Loucy (cell line): ENCODE measurements around the gene UBE2D2.

Experiments
- H2AFZ ChIP-seq: fragments of 200-600 bp; sonication (generic); 2 replicates; pipeline ENCODE4 v1.6.0; 2016; ENCODE audit warnings: antibody characterized with exemption, mild to moderate bottlenecking, low read length, moderate library complexity
- H3F3A ChIP-seq: fragments of 200-600 bp; 2 replicates; pipeline ENCODE4 v1.6.0; 2016; ENCODE audit warnings: antibody characterized with exemption, low read depth, mild to moderate bottlenecking
- H3K27me3 ChIP-seq: fragments of 200-600 bp; sonication (generic); 2 replicates; pipeline ENCODE4 v1.6.1; 2014; ENCODE audit warnings: low read length, mild to moderate bottlenecking; ENCODE audit not compliant: insufficient read depth, poor library complexity, severe bottlenecking
- H3K36me3 ChIP-seq: fragments of 200-600 bp; sonication (generic); 2 replicates; pipeline ENCODE4 v1.6.1; 2016; ENCODE audit warnings: low read length; ENCODE audit not compliant: insufficient read depth
- H3K4me1 ChIP-seq: fragments of 200-600 bp; sonication (generic); 2 replicates; pipeline ENCODE4 v1.5.1; 2014; ENCODE audit warnings: low read length, mild to moderate bottlenecking; ENCODE audit not compliant: insufficient read depth, poor library complexity, severe bottlenecking
- H3K4me2 ChIP-seq: fragments of 200-600 bp; sonication (generic); 2 replicates; pipeline ENCODE4 v1.6.0; 2014; ENCODE audit warnings: antibody characterized with exemption, low read length, low read depth, mild to moderate bottlenecking; ENCODE audit not compliant: poor library complexity, severe bottlenecking
- H3K4me3 ChIP-seq: fragments of 200-600 bp; sonication (generic); 2 replicates; pipeline ENCODE4 v1.5.1; 2014; ENCODE audit warnings: low read length, mild to moderate bottlenecking, mixed read lengths; ENCODE audit not compliant: poor library complexity, severe bottlenecking
- H3K79me2 ChIP-seq: fragments of 200-600 bp; sonication (generic); 2 replicates; pipeline ENCODE4 v1.6.1; 2014; ENCODE audit warnings: low read length; ENCODE audit not compliant: insufficient read depth
- H3K9ac ChIP-seq: fragments of 200-600 bp; sonication (generic); 2 replicates; pipeline ENCODE4 v1.6.0; 2014; ENCODE audit warnings: mild to moderate bottlenecking, low read depth, low read length, moderate library complexity; ENCODE audit not compliant: poor library complexity, severe bottlenecking
- H3K9me2 ChIP-seq: fragments of 200-600 bp; sonication (generic); replicated peaks from 2 replicates; pipeline ENCODE4 v1.6.1; 2016; ENCODE audit warnings: low read depth, low read length, mixed read lengths
- H3K9me3 ChIP-seq: fragments of 200-600 bp; sonication (generic); 2 replicates; pipeline ENCODE4 v1.6.1; 2014; ENCODE audit warnings: mild to moderate bottlenecking, antibody characterized with exemption, low read length, low read depth; ENCODE audit not compliant: insufficient read depth
- H4K20me1 ChIP-seq: fragments of 200-600 bp; sonication (generic); 2 replicates; pipeline ENCODE4 v1.6.0; 2014; ENCODE audit warnings: antibody characterized with exemption, low read length, mild to moderate bottlenecking; ENCODE audit not compliant: insufficient read depth, poor library complexity, severe bottlenecking
- EZH2phosphoT487 ChIP-seq: fragments of 200-600 bp; IDR thresholded peaks from 2 replicates; pipeline ENCODE4 v1.6.1; 2018; ENCODE audit warnings: antibody characterized with exemption, mild to moderate bottlenecking, moderate library complexity, borderline replicate concordance
- TF ChIP-seq, protein P1 (sequence below): fragments of 200-600 bp; sonication (generic); conservative IDR thresholded peaks from 2 replicates; pipeline ENCODE4 v1.5.1; 2014; ENCODE audit warnings: mild to moderate bottlenecking, antibody characterized with exemption, low read length

The UBE2D2 gene

DNA sequence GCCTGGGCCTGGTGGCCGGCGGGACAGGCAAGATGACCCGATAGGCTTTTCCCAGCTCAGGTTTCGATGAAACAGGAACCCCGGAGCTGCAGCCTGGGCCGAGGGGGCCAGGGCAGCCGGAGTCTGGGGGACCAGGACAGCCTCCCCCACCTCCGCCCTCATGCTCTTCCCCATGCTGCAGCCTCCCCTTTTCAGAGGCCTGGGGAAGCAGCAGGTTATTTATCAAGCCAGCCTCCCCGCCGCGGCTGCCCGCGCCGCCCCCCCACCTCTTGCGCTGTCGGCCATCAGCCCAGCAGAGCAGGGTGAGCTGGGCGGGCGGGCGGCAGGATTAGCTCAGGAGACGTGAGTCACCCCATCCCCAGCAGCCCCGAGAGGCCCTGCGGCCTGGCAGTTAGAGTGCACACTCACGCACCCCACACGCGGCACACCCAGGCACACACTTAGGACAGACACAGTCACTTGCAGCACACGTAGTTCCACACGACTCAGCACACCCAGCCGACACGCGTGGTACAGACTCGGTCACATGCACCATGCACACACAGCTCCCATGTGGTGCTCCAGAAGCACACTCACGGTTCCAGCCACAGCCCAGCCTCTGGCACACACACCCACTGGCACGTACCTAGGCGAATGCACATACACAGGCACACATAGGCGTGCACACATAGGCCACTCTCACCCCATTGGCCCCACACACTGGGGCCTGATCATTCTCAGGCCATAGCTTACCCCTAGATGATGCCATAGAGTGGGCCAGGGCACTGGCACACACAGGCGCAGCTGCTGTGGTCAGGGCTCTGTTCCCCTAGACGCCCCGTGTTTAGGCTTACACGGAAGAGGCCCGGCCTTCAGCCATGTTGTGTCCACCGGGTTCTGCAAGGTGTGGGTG lies 100.0 kb downstream of the UBE2D2 start:
- H3K4me2 ChIP-seq: peak overlapping the region; percentile 29
- H3K9me3 ChIP-seq: no peaks in the 10 kb centered on the region
- H3K79me2 ChIP-seq: peaks cover 100% of the 10 kb centered on the region
- peaks cover 96% of the 10 kb centered on the region for H4K20me1 ChIP-seq
- H2AFZ ChIP-seq: no peak overlapping the region
- H3K27me3 ChIP-seq: no peaks in the 10 kb centered on the region
- H3K4me1 ChIP-seq: peaks cover 78% of the 10 kb centered on the region
- no peak overlapping the region for H3K4me3 ChIP-seq
- no peak for TF ChIP-seq EZH2phosphoT487
- TF ChIP-seq, protein P1, sequence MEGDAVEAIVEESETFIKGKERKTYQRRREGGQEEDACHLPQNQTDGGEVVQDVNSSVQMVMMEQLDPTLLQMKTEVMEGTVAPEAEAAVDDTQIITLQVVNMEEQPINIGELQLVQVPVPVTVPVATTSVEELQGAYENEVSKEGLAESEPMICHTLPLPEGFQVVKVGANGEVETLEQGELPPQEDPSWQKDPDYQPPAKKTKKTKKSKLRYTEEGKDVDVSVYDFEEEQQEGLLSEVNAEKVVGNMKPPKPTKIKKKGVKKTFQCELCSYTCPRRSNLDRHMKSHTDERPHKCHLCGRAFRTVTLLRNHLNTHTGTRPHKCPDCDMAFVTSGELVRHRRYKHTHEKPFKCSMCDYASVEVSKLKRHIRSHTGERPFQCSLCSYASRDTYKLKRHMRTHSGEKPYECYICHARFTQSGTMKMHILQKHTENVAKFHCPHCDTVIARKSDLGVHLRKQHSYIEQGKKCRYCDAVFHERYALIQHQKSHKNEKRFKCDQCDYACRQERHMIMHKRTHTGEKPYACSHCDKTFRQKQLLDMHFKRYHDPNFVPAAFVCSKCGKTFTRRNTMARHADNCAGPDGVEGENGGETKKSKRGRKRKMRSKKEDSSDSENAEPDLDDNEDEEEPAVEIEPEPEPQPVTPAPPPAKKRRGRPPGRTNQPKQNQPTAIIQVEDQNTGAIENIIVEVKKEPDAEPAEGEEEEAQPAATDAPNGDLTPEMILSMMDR: no peak
- no peaks in the 10 kb centered on the region for H3K9me2 ChIP-seq
- peaks cover 25% of the 10 kb centered on the region; the same call in 1 of the 2 replicates for H3K36me3 ChIP-seq
- peak overlapping the region; percentile 34 for H3K9ac ChIP-seq
- H3F3A ChIP-seq: no peaks in the 10 kb centered on the region

DNA sequence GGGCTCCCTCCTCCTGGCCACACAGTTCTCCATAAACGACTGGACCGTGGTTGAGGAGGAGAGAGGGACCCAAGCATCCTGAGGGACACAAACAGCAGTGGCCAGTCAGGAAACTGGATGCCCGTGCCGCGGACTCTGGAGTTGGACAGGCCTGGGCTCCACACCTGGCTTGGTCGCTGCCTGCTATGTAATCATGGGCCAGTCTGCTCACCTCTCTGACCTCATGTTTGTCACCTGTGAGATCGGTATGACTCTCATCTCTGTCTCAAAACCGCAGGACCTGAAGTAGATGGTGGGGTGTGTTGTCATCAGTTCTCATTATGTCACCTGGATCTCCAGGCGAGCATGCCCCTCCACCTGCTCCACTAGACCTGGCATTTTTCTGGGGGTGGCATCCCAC lies 101.5 kb downstream of the UBE2D2 start:
- TF ChIP-seq, protein P1: no peak
- TF ChIP-seq EZH2phosphoT487: no peak
- no peak overlapping the region for H3K4me2 ChIP-seq
- peaks cover 98% of the 10 kb centered on the region for H4K20me1 ChIP-seq
- no peaks in the 10 kb centered on the region for H3F3A ChIP-seq
- H3K79me2 ChIP-seq: peaks cover 100% of the 10 kb centered on the region
- no peaks in the 10 kb centered on the region for H3K9me2 ChIP-seq
- H3K9me3 ChIP-seq: no peaks in the 10 kb centered on the region
- H3K9ac ChIP-seq: no peak overlapping the region
- H2AFZ ChIP-seq: no peak overlapping the region
- peaks cover 80% of the 10 kb centered on the region for H3K4me1 ChIP-seq
- H3K36me3 ChIP-seq: peaks cover 22% of the 10 kb centered on the region; the same call in 1 of the 2 replicates
- H3K27me3 ChIP-seq: no peaks in the 10 kb centered on the region
- no peak overlapping the region for H3K4me3 ChIP-seq

DNA sequence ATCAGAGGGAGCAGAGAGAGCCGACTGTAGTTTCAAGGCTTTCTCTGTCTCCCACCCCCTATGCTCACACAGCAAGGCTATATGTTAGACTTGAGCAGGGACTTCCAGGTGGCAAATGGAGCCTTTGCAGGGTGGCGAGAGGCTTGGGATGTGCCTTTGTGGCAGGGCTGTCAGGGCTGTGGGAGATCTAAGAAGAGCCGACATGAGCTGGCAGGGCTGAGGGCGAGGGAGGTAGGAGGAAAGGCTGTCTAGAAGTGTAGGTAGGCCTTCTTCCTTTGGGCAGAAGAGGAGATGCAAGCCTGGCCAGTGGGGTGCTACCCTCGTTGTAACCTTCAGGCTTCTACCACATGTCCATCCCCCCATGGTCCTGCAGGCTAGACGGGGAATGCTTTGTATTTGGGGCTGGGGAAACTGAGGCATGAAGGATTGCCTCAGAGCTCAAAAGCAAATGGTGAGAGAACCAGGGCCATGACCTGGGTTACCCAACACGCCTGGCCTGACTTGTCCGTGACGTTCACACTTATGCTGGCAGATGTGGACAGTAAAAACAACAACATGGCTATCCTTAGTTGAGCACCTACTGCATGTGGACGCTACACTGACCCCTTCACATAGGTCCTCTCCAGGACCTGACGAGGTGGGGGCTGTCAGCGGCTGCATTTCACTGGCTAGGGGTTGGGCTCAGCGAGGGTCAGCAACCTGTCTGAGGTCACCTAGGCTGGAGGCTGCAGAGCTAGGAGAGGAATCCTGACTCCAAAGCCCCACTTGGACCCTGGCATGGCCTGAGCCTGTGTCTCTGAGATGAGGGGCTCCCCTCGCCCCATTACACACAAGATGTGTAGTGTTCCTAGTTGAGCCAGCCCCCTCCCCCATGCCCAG lies 102.3 kb downstream of the UBE2D2 start:
- peaks cover 79% of the 10 kb centered on the region for H3K4me1 ChIP-seq
- H3K9ac ChIP-seq: no peak overlapping the region
- no peaks in the 10 kb centered on the region for H3K9me3 ChIP-seq
- H3F3A ChIP-seq: no peaks in the 10 kb centered on the region
- H3K79me2 ChIP-seq: peaks cover 100% of the 10 kb centered on the region
- H3K27me3 ChIP-seq: no peaks in the 10 kb centered on the region
- H3K9me2 ChIP-seq: no peaks in the 10 kb centered on the region
- H4K20me1 ChIP-seq: peaks cover 96% of the 10 kb centered on the region
- peak overlapping the region; percentile 22 for H3K4me2 ChIP-seq
- no peak for TF ChIP-seq EZH2phosphoT487
- TF ChIP-seq, protein P1: no peak
- H3K36me3 ChIP-seq: peaks cover 22% of the 10 kb centered on the region; the same call in 1 of the 2 replicates
- no peak overlapping the region for H2AFZ ChIP-seq
- no peak overlapping the region for H3K4me3 ChIP-seq
